ENCODE measurements around the gene SRPK2. TPM values are rescaled to one million over a fixed set of nuclear protein-coding genes. Genes with fewer than 3 reads are reported as not detected.

The SRPK2 gene
- total RNA-seq, 2 donors from 2014 or later, result 60.3 to 76.2 TPM

DNA sequence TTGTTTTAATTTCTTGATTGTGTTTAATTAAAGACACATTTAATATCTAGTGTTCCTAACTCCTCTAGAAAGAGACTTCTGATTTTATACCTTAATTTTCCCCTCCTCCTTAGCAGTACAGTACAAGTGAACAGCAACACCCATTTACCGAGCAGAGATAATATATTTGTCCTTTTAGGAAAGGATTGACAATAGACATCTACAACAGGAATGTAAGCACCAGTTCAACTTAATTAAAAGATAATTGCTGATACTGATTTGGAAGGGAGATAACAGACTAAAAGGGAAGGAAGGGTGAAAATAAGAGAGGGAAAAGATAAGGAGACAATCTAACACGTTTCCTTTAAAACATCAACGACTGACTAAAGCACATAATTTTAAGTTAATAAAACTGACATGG lies 119.3 kb downstream of the SRPK2 start:
- TF ChIP-seq, protein P1, sequence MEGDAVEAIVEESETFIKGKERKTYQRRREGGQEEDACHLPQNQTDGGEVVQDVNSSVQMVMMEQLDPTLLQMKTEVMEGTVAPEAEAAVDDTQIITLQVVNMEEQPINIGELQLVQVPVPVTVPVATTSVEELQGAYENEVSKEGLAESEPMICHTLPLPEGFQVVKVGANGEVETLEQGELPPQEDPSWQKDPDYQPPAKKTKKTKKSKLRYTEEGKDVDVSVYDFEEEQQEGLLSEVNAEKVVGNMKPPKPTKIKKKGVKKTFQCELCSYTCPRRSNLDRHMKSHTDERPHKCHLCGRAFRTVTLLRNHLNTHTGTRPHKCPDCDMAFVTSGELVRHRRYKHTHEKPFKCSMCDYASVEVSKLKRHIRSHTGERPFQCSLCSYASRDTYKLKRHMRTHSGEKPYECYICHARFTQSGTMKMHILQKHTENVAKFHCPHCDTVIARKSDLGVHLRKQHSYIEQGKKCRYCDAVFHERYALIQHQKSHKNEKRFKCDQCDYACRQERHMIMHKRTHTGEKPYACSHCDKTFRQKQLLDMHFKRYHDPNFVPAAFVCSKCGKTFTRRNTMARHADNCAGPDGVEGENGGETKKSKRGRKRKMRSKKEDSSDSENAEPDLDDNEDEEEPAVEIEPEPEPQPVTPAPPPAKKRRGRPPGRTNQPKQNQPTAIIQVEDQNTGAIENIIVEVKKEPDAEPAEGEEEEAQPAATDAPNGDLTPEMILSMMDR (conservative IDR thresholded peaks at IDR 0.05), result no peak
- H3K27me3 ChIP-seq (ENCODE audit: control insufficient read depth, insufficient read depth, low read length, poor library complexity, severe bottlenecking), result no peaks in the 10 kb centered on the region
- H3K9me3 Mint-ChIP-seq, result no peaks in the 10 kb centered on the region
- no peak for DNase-seq
- H3K27ac Mint-ChIP-seq, result peak overlapping the region; percentile 59
- no peak overlapping the region for H3K27ac ChIP-seq (ENCODE audit: low read depth, low read length)
- peak overlapping the region; percentile 46 for H3K4me3 ChIP-seq (ENCODE audit: low read length)
- H3K36me3 Mint-ChIP-seq (ENCODE audit: low read depth), result no peaks in the 10 kb centered on the region
- H3K9me3 ChIP-seq (ENCODE audit: control insufficient read depth, low read length), result no peaks in the 10 kb centered on the region
- H3K36me3 ChIP-seq (ENCODE audit: control insufficient read depth, insufficient read depth, low read length), result no peaks in the 10 kb centered on the region
- peak overlapping the region; percentile 23 for H3K4me3 Mint-ChIP-seq
- H3K4me1 ChIP-seq (ENCODE audit: control insufficient read depth, insufficient read depth, low read length), result peaks cover 16% of the 10 kb centered on the region
- H3K4me1 Mint-ChIP-seq, result peaks cover 52% of the 10 kb centered on the region
- no peaks in the 10 kb centered on the region for H3K27me3 Mint-ChIP-seq (ENCODE audit: insufficient read depth)
- no peak overlapping the region for H3K9ac ChIP-seq (ENCODE audit: extremely low read depth, low read length, poor library complexity, severe bottlenecking)
- WGBS, 2 experiments (ENCODE audit: insufficient coverage in 1 of 2, insufficient read length in 1 of 2), result 61 to 80% methylated on average over 2 to 3 of the region's 3 CpGs

DNA sequence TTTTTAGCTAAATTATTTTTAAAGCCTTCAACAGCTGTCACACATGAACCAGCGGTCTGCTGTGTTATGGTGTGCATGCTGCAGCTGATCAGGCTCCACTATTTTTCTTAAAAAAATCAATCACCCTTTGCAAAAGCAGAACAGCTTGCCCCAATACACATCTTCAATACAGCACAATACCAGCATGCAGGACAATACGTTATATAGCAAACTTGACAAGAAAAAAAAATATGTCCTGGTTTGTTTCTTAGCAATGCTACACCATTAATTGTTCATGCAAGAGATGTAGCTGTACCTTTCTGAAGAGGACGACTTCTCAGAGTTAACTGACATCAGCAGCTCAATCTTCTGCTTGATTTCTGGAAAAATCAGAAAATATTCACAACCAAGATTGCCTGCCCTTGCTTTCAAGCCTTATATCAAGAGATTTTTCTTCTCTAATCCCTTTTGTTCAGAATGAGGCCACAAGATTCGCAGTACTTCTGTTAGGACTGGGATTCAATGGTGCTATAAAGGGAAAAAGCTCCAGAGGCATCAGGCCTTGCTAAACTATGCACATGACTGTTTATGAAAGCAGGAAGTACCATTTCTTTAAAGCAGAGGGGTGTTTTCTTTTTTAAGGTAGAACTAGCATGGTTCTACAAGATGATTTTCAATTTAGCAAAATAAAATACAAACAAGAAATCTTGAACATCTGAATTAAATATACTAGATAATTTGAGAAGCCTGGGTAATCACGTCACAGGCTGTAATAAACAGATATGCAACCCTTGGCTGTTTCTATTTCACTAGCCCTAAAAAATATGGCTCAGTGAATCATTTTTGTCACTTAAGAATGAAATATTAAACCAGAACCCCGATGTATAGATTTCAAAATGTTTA lies 120.0 kb downstream of the SRPK2 start:
- no peaks in the 10 kb centered on the region for H3K36me3 ChIP-seq (ENCODE audit: control insufficient read depth, insufficient read depth, low read length)
- peak overlapping the region; percentile 84 for H3K27ac Mint-ChIP-seq

DNA sequence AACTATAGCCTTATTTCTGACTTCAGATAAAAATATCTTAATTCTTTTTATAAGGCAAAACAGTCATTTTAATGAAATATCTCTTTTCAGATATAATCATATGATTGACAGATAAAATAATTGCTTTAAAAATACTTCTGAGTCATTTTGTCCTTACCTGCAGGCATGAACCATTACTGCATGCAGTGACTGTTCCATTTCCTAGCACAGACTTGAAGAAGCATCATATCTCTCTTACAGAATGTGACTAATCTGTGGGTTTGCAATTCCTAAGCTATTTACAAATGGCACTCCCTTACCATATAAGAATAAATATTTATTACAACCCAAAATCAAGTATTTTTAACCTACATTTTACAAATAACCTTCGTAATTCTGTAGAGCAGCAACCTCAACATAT lies 120.7 kb downstream of the SRPK2 start:
- no peak overlapping the region for H3K4me3 Mint-ChIP-seq
- H3K4me1 Mint-ChIP-seq, result peaks cover 51% of the 10 kb centered on the region
- no peaks in the 10 kb centered on the region for H3K36me3 Mint-ChIP-seq (ENCODE audit: low read depth)
- no peaks in the 10 kb centered on the region for H3K9me3 Mint-ChIP-seq
- peaks cover 16% of the 10 kb centered on the region for H3K4me1 ChIP-seq (ENCODE audit: control insufficient read depth, insufficient read depth, low read length)
- DNase-seq, result no peak
- TF ChIP-seq, protein P1 (conservative IDR thresholded peaks at IDR 0.05), result peak; percentile 28
- H3K27ac ChIP-seq (ENCODE audit: low read depth, low read length), result no peak overlapping the region
- H3K9me3 ChIP-seq (ENCODE audit: control insufficient read depth, low read length), result no peaks in the 10 kb centered on the region
- H3K36me3 ChIP-seq (ENCODE audit: control insufficient read depth, insufficient read depth, low read length), result no peaks in the 10 kb centered on the region
- no peaks in the 10 kb centered on the region for H3K27me3 Mint-ChIP-seq (ENCODE audit: insufficient read depth)
- H3K9ac ChIP-seq (ENCODE audit: extremely low read depth, low read length, poor library complexity, severe bottlenecking), result no peak overlapping the region
- 96 to 100% methylated on average over 1 of the region's 1 CpG for WGBS, 2 experiments (ENCODE audit: insufficient coverage in 1 of 2, insufficient read length in 1 of 2)
- H3K4me3 ChIP-seq (ENCODE audit: low read length), result peak overlapping the region; percentile 46
- H3K27ac Mint-ChIP-seq, result no peak overlapping the region
- H3K27me3 ChIP-seq (ENCODE audit: control insufficient read depth, insufficient read depth, low read length, poor library complexity, severe bottlenecking), result no peaks in the 10 kb centered on the region

More for the DNA sequence above, 120.0 kb downstream of the SRPK2 start:
- H3K9me3 ChIP-seq (ENCODE audit: control insufficient read depth, low read length), result no peaks in the 10 kb centered on the region
- peak overlapping the region; percentile 46 for H3K4me3 ChIP-seq (ENCODE audit: low read length)
- 81 to 82% methylated on average over 4 to 5 of the region's 6 CpGs for WGBS, 2 experiments (ENCODE audit: insufficient coverage in 1 of 2, insufficient read length in 1 of 2)
- Mint-ChIP-seq H3K4me3 (peak overlapping the region; percentile 23), H3K4me1 (peaks cover 53% of the 10 kb centered on the region), H3K36me3 (ENCODE audit: low read depth) (no peaks in the 10 kb centered on the region), H3K27me3 (ENCODE audit: insufficient read depth) (no peaks in the 10 kb centered on the region), H3K9me3 (no peaks in the 10 kb centered on the region)
- H3K4me1 ChIP-seq (ENCODE audit: control insufficient read depth, insufficient read depth, low read length), result peaks cover 16% of the 10 kb centered on the region
- no peaks in the 10 kb centered on the region for H3K27me3 ChIP-seq (ENCODE audit: control insufficient read depth, insufficient read depth, low read length, poor library complexity, severe bottlenecking)
- DNase-seq, result no peak
- peak overlapping the region; percentile 31 for H3K27ac ChIP-seq (ENCODE audit: low read depth, low read length)
- TF ChIP-seq, protein P1 (conservative IDR thresholded peaks at IDR 0.05), result no peak
- no peak overlapping the region for H3K9ac ChIP-seq (ENCODE audit: extremely low read depth, low read length, poor library complexity, severe bottlenecking)
